Measurements from ENCODE around the gene P3H2.

The P3H2 gene

GRCh38 chr3:189907803-189908202, 212.9 kb downstream of the P3H2 start:
- TF ChIP-seq, protein P1, sequence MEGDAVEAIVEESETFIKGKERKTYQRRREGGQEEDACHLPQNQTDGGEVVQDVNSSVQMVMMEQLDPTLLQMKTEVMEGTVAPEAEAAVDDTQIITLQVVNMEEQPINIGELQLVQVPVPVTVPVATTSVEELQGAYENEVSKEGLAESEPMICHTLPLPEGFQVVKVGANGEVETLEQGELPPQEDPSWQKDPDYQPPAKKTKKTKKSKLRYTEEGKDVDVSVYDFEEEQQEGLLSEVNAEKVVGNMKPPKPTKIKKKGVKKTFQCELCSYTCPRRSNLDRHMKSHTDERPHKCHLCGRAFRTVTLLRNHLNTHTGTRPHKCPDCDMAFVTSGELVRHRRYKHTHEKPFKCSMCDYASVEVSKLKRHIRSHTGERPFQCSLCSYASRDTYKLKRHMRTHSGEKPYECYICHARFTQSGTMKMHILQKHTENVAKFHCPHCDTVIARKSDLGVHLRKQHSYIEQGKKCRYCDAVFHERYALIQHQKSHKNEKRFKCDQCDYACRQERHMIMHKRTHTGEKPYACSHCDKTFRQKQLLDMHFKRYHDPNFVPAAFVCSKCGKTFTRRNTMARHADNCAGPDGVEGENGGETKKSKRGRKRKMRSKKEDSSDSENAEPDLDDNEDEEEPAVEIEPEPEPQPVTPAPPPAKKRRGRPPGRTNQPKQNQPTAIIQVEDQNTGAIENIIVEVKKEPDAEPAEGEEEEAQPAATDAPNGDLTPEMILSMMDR (IDR thresholded peaks at IDR 0.05; ENCODE audit: low read length, missing control alignments), result no peak
- DNase-seq (ENCODE audit: low read depth), result no peak
- H3K4me3 ChIP-seq (replicated peaks; ENCODE audit: low read depth, low read length), result no peak overlapping the region

Data from fibroblast of pulmonary artery (primary cell).